ENCODE measurements around the gene PDIA5.

PDIA5 gene

GRCh38 chr3:123042413-123042812 is 24.4 kb upstream of the PDIA5 start:
- no peak for DNase-seq (ENCODE audit: low read depth)

- DNase-seq (ENCODE audit: low read depth) = no peak
These were observed 21.7 kb upstream of the PDIA5 start for GRCh38 chr3:123044981-123045763.

- no peak for DNase-seq (ENCODE audit: low read depth)
These were observed 20.4 kb upstream of the PDIA5 start for GRCh38 chr3:123046262-123047061.

GRCh38 chr3:123047062-123047319 is 19.8 kb upstream of the PDIA5 start:
- DNase-seq (ENCODE audit: low read depth) = no peak

- DNase-seq (ENCODE audit: low read depth) = no peak
These were observed 18.2 kb upstream of the PDIA5 start for GRCh38 chr3:123048480-123049237.

- DNase-seq (ENCODE audit: low read depth) = no peak
These were observed 16.2 kb upstream of the PDIA5 start for GRCh38 chr3:123050666-123051065.

- no peak for DNase-seq (ENCODE audit: low read depth)
These were observed 13.7 kb upstream of the PDIA5 start for GRCh38 chr3:123053107-123053506.

- DNase-seq (ENCODE audit: low read depth) = no peak
These were observed 12.6 kb upstream of the PDIA5 start for GRCh38 chr3:123054109-123054778.

- DNase-seq (ENCODE audit: low read depth) = no peak
These were observed 11.9 kb upstream of the PDIA5 start for GRCh38 chr3:123054931-123055330.

- no peak for DNase-seq (ENCODE audit: low read depth)
These were observed 11.5 kb upstream of the PDIA5 start for GRCh38 chr3:123055352-123055751.

- DNase-seq (ENCODE audit: low read depth) = no peak
These were observed 8.3 kb upstream of the PDIA5 start for GRCh38 chr3:123058505-123058904.

- no peak for DNase-seq (ENCODE audit: low read depth)
These were observed 6.8 kb upstream of the PDIA5 start for GRCh38 chr3:123060054-123060453.

- no peak for DNase-seq (ENCODE audit: low read depth)
These were observed 5.0 kb upstream of the PDIA5 start for GRCh38 chr3:123061856-123062255.

GRCh38 chr3:123063034-123063433 is 3.8 kb upstream of the PDIA5 start:
- DNase-seq (ENCODE audit: low read depth) = no peak

GRCh38 chr3:123064506-123064905 is 2.3 kb upstream of the PDIA5 start:
- DNase-seq (ENCODE audit: low read depth) = no peak

- no peak for DNase-seq (ENCODE audit: low read depth)
These were observed 1.9 kb upstream of the PDIA5 start for GRCh38 chr3:123064914-123065313.

- DNase-seq (ENCODE audit: low read depth) = no peak
These were observed 278 bp upstream of the PDIA5 start for GRCh38 chr3:123066599-123066895.

- no peak for DNase-seq (ENCODE audit: low read depth)
These were observed 1.1 kb downstream of the PDIA5 start for GRCh38 chr3:123067689-123068600.

GRCh38 chr3:123068601-123069381 is 2.0 kb downstream of the PDIA5 start:
- DNase-seq (ENCODE audit: low read depth) = no peak

- no peak for DNase-seq (ENCODE audit: low read depth)
These were observed 3.7 kb downstream of the PDIA5 start for GRCh38 chr3:123070510-123070909.

- no peak for DNase-seq (ENCODE audit: low read depth)
These were observed 4.3 kb downstream of the PDIA5 start for GRCh38 chr3:123071146-123071545.
